Measurements from ENCODE around the gene MAST4.

Gene MAST4

GRCh38 chr5:66595756-66596635 is at the start of gene MAST4:
MAST4 (plus strand) TSS chr5:66596393; CDS start chr5:66596656, 263 bp downstream.
- peak; percentile 2 for DNase-seq (ENCODE audit: low read depth)

GRCh38 chr5:66546541-66546940 is 49.7 kb upstream of the MAST4 start:
- no peak for DNase-seq (ENCODE audit: low read depth)

GRCh38 chr5:66551338-66551737 is 44.9 kb upstream of the MAST4 start:
- DNase-seq (ENCODE audit: low read depth), result no peak

GRCh38 chr5:66551945-66552344 is 44.2 kb upstream of the MAST4 start:
- no peak for DNase-seq (ENCODE audit: low read depth)

GRCh38 chr5:66553368-66553912 is 42.8 kb upstream of the MAST4 start:
- no peak for DNase-seq (ENCODE audit: low read depth)

- no peak for DNase-seq (ENCODE audit: low read depth)
Measured at GRCh38 chr5:66553916-66554575, 42.1 kb upstream of the MAST4 start.

GRCh38 chr5:66554884-66555283 is 41.3 kb upstream of the MAST4 start:
- DNase-seq (ENCODE audit: low read depth), result no peak

- no peak for DNase-seq (ENCODE audit: low read depth)
Measured at GRCh38 chr5:66558560-66558959, 37.6 kb upstream of the MAST4 start.

- DNase-seq (ENCODE audit: low read depth), result no peak
Measured at GRCh38 chr5:66560371-66560770, 35.8 kb upstream of the MAST4 start.

GRCh38 chr5:66561256-66561990 is 34.8 kb upstream of the MAST4 start:
- DNase-seq (ENCODE audit: low read depth), result no peak

GRCh38 chr5:66565878-66566277 is 30.3 kb upstream of the MAST4 start:
- no peak for DNase-seq (ENCODE audit: low read depth)

GRCh38 chr5:66567474-66567873 is 28.7 kb upstream of the MAST4 start:
- DNase-seq (ENCODE audit: low read depth), result no peak

- DNase-seq (ENCODE audit: low read depth), result no peak
Measured at GRCh38 chr5:66570201-66570600, 26.0 kb upstream of the MAST4 start.

- DNase-seq (ENCODE audit: low read depth), result no peak
Measured at GRCh38 chr5:66573733-66574132, 22.5 kb upstream of the MAST4 start.

GRCh38 chr5:66582499-66583165 is 13.6 kb upstream of the MAST4 start:
- DNase-seq (ENCODE audit: low read depth), result no peak

GRCh38 chr5:66585291-66585690 is 10.9 kb upstream of the MAST4 start:
- no peak for DNase-seq (ENCODE audit: low read depth)

GRCh38 chr5:66587771-66588170 is 8.4 kb upstream of the MAST4 start:
- DNase-seq (ENCODE audit: low read depth), result no peak

- no peak for DNase-seq (ENCODE audit: low read depth)
Measured at GRCh38 chr5:66596636-66597182, 516 bp downstream of the MAST4 start.

- DNase-seq (ENCODE audit: low read depth), result no peak
Measured at GRCh38 chr5:66597183-66597757, 1.1 kb downstream of the MAST4 start.

- DNase-seq (ENCODE audit: low read depth), result no peak
Measured at GRCh38 chr5:66602621-66603020, 6.4 kb downstream of the MAST4 start.

GRCh38 chr5:66603164-66603563 is 7.0 kb downstream of the MAST4 start:
- no peak for DNase-seq (ENCODE audit: low read depth)
